Tibial artery (tissue), 4 donors: ENCODE results near the gene ANO6.

Experiments used
- DNase-seq, 2 donors: peaks; one replicate each; pipeline ENCODE4 v3.0.0-alpha.2; 2019
- H3K27ac ChIP-seq, 2 donors: fragments of 200-600 bp; sonication (generic) in 1 of 2; 1 replicate in 1 of 2; 2 replicates in 1 of 2; pipeline ENCODE4 v1.5.1; 2018 to 2019; ENCODE audit warnings: mild to moderate bottlenecking in 1 of 2
- H3K27me3 ChIP-seq, 2 donors: fragments of 200-600 bp; sonication (generic) in 1 of 2; one replicate each; pipeline versions ENCODE4 v1.5.1 to v1.6.0; 2016 to 2019
- H3K36me3 ChIP-seq, 3 donors: fragments of 200-600 bp; sonication (generic) in 2 of 3; one replicate each; pipeline ENCODE4 v1.5.1; 2016 to 2019; ENCODE audit warnings: mild to moderate bottlenecking in 2 of 3
- H3K4me1 ChIP-seq, 4 donors: fragments of 200-600 bp; sonication (generic) in 2 of 4; 1 replicate in 3 of 4; 2 replicates in 1 of 4; pipeline ENCODE4 v1.5.1; 2016 to 2019
- H3K4me3 ChIP-seq, 2 donors: fragments of 200-600 bp; sonication (generic) in 1 of 2; 1 replicate in 1 of 2; 2 replicates in 1 of 2; pipeline ENCODE4 v1.5.1; 2018 to 2019; ENCODE audit warnings: mild to moderate bottlenecking in 2 of 2
- H3K9me3 ChIP-seq, 3 donors: fragments of 200-600 bp; sonication (generic) in 1 of 3; one replicate each; pipeline ENCODE4 v1.5.1; 2016 to 2019
- intact Hi-C: fragments of 100-400 bp; cut with DNase I; formaldehyde crosslinking; loops from one replicate; pipeline ENCODE4 v1.15.0; 2023; ENCODE audit warnings: low total_unique reads
- TF ChIP-seq, protein P1 (sequence below), 2 experiments: fragments of 200-600 bp in 1 of 2; fragments of 450-650 bp in 1 of 2; IDR thresholded peaks; one replicate each; pipeline ENCODE4 v1.5.1; 2017 to 2019; ENCODE audit warnings: antibody characterized with exemption in 2 of 2, mild to moderate bottlenecking in 1 of 2, moderate library complexity in 1 of 2

The ANO6 gene

DNA sequence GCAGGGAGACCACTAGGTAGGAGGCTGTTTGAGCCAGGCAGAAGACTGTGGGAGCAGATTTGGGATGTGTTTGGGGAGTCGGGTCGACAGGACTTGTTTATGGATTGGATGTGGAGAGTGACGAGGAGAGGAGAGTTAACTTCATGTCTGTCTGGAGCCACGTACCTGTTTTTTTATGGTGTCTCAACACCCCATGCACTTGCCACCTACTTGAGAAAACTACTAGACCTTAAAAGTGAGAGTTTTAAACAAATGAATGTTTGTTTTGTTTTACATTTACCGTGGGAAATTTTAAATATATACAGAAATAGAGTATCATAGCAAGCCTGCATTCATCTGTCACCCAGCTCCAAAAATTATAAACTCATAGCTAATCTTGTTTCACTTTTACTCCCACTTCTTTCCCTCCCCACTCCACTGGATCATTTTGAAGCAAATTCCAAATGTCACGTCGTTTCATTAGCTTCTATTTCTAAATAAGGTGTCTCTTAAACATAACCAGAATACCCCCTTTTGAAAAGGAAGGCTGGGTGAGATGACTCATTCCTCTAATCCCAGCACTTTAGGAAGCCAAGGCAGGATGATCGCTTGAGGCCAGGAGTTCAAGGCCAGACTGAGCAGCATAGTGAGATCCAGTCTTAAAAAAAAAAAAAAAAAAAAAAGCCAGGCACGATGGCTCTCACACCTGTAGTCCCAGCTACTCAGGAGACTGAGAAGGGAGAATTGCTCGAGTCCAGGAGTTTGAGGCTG lies 136.2 kb downstream of the ANO6 start:
- intact Hi-C loops: no loop called here
- TF ChIP-seq, protein P1, sequence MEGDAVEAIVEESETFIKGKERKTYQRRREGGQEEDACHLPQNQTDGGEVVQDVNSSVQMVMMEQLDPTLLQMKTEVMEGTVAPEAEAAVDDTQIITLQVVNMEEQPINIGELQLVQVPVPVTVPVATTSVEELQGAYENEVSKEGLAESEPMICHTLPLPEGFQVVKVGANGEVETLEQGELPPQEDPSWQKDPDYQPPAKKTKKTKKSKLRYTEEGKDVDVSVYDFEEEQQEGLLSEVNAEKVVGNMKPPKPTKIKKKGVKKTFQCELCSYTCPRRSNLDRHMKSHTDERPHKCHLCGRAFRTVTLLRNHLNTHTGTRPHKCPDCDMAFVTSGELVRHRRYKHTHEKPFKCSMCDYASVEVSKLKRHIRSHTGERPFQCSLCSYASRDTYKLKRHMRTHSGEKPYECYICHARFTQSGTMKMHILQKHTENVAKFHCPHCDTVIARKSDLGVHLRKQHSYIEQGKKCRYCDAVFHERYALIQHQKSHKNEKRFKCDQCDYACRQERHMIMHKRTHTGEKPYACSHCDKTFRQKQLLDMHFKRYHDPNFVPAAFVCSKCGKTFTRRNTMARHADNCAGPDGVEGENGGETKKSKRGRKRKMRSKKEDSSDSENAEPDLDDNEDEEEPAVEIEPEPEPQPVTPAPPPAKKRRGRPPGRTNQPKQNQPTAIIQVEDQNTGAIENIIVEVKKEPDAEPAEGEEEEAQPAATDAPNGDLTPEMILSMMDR (IDR thresholded peaks at IDR 0.05): no peak
- Histone ChIP-seq H3K36me3 (peaks cover 13 to 37% (median 30%) of the 10 kb centered on the region in 3 donors), H3K9me3 (no peaks in the 10 kb centered on the region), H3K4me3 (no peak overlapping the region), H3K27ac (peak overlapping the region; percentile 42 to 43), H3K27me3 (no peaks in the 10 kb centered on the region), H3K4me1 (peaks cover 0 to 33% (median 18%) of the 10 kb centered on the region in 4 donors)
- no peak for DNase-seq

DNA sequence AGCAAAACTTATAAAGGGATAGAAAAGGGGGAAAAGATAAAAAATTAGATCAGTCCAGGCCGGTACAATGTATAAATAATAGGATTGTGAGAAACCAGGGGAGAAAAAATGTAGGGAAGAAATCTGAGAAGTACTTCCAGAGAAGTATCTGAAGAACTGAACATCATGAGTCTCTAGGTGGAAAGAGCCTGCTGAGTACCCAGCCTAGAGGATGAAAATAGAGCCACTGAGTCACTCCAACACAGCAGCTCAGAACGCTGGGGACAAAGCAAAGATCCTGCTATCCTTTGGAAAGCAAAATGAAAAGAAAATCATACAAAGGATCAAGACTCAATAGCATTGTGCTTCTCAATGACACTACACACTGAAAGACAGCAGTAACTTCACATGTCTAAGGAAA lies 138.0 kb downstream of the ANO6 start:
- peaks cover 0 to 50% (median 31%) of the 10 kb centered on the region in 4 donors for H3K4me1 ChIP-seq
- TF ChIP-seq, protein P1 (IDR thresholded peaks at IDR 0.05): no peak
- H3K36me3 ChIP-seq: peaks cover 4 to 26% (median 19%) of the 10 kb centered on the region in 3 donors
- H3K27me3 ChIP-seq: no peaks in the 10 kb centered on the region
- H3K4me3 ChIP-seq: no peak overlapping the region
- DNase-seq: no peak
- H3K9me3 ChIP-seq: no peaks in the 10 kb centered on the region
- H3K27ac ChIP-seq: no peak overlapping the region
- intact Hi-C loops: no loop called here

DNA sequence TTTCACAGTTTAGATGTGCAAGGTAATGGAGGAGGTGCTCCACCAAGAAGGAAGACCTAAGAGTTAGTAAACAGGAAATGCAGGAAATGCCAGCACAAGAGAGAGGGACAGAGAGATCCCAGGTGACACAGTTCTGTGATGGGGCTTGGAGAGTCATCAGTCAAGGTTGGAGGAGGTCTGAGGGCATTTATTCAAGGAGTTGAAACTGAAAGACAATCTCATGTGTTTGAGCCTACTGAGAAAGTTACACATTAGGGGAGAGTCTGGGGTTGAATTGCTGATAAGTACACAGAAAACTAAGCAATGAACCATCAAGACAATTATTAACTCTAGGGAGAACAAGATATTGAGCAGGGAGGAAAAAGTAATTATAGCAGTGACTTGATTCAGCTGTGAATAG lies 138.5 kb downstream of the ANO6 start:
- Histone ChIP-seq H3K36me3 (peaks cover 4 to 24% (median 14%) of the 10 kb centered on the region in 3 donors), H3K4me1 (peaks cover 0 to 50% (median 31%) of the 10 kb centered on the region in 4 donors), H3K4me3 (no peak overlapping the region), H3K27ac (peak overlapping the region in 1 of 2 donors; percentile 1), H3K9me3 (no peaks in the 10 kb centered on the region), H3K27me3 (no peaks in the 10 kb centered on the region)
- intact Hi-C loops: no loop called here
- TF ChIP-seq, protein P1 (IDR thresholded peaks at IDR 0.05): no peak
- DNase-seq: no peak

DNA sequence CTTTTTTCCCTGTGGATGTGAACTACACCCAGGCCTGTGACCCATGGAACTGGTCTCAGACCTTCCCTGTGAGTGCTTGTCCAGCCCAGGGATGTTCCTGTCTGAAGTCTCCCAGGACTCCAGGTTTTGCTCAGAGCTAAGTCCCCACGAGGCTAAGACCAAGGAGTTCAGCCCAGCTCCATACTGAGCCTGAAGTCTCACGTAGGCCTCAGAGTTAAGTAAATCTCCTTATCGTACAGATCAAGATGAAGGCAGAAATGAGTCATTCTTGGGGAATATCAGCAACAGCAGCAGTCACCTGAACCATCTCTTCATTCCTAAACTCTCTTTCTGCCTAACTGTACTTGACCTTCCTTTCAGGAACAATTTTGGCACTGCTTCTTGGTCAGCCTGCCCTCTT lies 139.8 kb downstream of the ANO6 start:
- peaks cover 0 to 52% (median 31%) of the 10 kb centered on the region in 4 donors for H3K4me1 ChIP-seq
- no peaks in the 10 kb centered on the region for H3K27me3 ChIP-seq
- peaks cover 4 to 10% (median 4%) of the 10 kb centered on the region in 3 donors for H3K36me3 ChIP-seq
- TF ChIP-seq, protein P1 (IDR thresholded peaks at IDR 0.05): no peak
- H3K9me3 ChIP-seq: no peaks in the 10 kb centered on the region
- no peak overlapping the region for H3K4me3 ChIP-seq
- DNase-seq: no peak
- peak overlapping the region; percentile 58 for H3K27ac ChIP-seq
- intact Hi-C loops: no loop called here

DNA sequence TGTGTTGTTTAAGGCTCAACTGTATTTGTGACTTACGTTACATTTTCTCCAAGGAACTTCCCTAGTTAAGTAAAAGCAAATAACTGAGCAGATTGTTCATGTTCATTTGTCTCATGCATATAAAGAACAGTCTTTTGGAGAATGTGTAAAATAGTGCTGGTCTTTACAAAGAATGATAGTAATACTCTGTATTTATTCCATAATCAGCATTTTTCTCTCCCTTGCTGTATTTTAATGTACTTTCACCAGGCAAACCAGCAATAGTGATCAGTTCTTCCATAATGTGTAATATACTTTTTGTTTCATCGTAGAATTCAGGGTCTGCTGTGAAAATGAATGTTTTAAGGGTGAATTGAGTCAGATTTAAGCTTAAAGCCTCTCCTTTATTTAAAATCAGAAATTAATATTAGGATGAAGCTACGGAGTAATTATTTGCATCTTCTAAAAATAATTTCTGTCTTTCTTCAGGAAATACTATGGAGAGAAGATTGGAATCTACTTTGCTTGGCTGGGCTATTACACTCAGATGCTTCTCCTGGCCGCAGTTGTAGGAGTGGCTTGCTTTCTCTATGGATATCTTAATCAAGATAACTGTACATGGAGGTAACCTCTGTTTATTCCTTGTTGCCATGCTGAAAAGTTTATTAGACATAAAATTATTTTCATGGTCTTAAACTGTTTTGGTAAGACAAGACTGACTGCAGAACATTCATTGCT lies 141.1 kb downstream of the ANO6 start:
- peaks cover 0 to 57% (median 29%) of the 10 kb centered on the region in 4 donors for H3K4me1 ChIP-seq
- no peak overlapping the region for H3K4me3 ChIP-seq
- intact Hi-C loops: no loop called here
- TF ChIP-seq, protein P1 (IDR thresholded peaks at IDR 0.05): no peak
- H3K9me3 ChIP-seq: no peaks in the 10 kb centered on the region
- peaks cover 0 to 7% (median 0%) of the 10 kb centered on the region in 3 donors for H3K36me3 ChIP-seq
- peak overlapping the region; percentile 32 to 52 for H3K27ac ChIP-seq
- H3K27me3 ChIP-seq: no peaks in the 10 kb centered on the region
- no peak for DNase-seq
